ENCODE results near the gene SETD7. TPM values are rescaled to one million over a fixed set of nuclear protein-coding genes. Genes with fewer than 3 reads are reported as not detected.

Gene SETD7
- total and polyA plus RNA-seq, 2 donors (not counting 1 experiment from before 2014, with no cell fraction given) = 37.5 to 80.8 TPM

DNA sequence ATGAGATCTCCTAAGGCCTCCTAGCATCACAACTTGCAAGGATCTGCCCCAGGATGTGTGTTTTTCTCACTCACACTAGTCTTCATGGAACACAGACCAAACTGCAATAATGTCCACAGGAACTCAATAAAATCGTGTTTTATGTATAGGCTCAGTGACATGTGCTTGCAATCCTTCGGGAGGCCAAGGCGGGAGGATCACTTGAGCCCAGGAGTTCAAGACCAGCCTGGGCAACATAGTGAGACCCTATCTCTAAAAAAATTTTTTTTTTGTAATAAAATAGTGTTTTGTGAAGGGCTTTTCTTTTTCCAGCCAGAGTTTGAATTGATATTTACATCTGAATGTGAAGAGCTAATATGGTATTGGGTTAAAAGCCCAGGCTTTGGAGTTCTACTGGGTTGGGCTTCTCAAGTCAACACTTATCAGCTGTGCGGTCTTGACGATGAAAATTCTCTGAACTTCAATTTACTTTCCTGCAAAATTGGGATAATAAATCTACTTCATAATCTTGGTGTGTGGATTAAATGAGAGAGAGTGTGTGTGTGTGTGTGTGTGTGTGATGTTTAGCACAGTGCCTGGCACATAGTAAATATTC lies 38.7 kb upstream of the SETD7 start:
- no peak overlapping the region for H2AFZ ChIP-seq (ENCODE audit: low read length)
- no peaks in the 10 kb centered on the region for H3K79me2 ChIP-seq (ENCODE audit: control insufficient read depth, insufficient read depth, low read length)
- H3K27me3 ChIP-seq (ENCODE audit: control insufficient read depth, insufficient read depth, low read length) = no peaks in the 10 kb centered on the region
- no peak for DNase-seq (ENCODE audit: low read depth in 2 of 2)
- no peak overlapping the region for H3K4me2 ChIP-seq (ENCODE audit: extremely low read depth, insufficient read depth, low read length)
- no peaks in the 10 kb centered on the region for H3K36me3 ChIP-seq (ENCODE audit: control insufficient read depth, insufficient read depth, low read length)
- no peak overlapping the region for H3K9ac ChIP-seq (ENCODE audit: insufficient read depth, low read length)
- peaks cover 26% of the 10 kb centered on the region for H3K4me1 ChIP-seq (ENCODE audit: control insufficient read depth, extremely low read depth, insufficient read depth, low read length)
- H3K4me3 ChIP-seq (replicated peaks in 1 of 4; ENCODE audit: control extremely low read depth in 1 of 4, insufficient read depth in 1 of 4, low read depth in 3 of 4, low read length in 4 of 4) = no peak overlapping the region
- H3K27ac ChIP-seq (ENCODE audit: insufficient read depth, low read length) = no peak overlapping the region
- H4K20me1 ChIP-seq (ENCODE audit: control insufficient read depth, extremely low read depth, insufficient read depth, low read length) = no peaks in the 10 kb centered on the region
- no peaks in the 10 kb centered on the region for H3K9me3 ChIP-seq (ENCODE audit: control insufficient read depth, insufficient read depth, low read depth, low read length)
- TF ChIP-seq, protein P1, sequence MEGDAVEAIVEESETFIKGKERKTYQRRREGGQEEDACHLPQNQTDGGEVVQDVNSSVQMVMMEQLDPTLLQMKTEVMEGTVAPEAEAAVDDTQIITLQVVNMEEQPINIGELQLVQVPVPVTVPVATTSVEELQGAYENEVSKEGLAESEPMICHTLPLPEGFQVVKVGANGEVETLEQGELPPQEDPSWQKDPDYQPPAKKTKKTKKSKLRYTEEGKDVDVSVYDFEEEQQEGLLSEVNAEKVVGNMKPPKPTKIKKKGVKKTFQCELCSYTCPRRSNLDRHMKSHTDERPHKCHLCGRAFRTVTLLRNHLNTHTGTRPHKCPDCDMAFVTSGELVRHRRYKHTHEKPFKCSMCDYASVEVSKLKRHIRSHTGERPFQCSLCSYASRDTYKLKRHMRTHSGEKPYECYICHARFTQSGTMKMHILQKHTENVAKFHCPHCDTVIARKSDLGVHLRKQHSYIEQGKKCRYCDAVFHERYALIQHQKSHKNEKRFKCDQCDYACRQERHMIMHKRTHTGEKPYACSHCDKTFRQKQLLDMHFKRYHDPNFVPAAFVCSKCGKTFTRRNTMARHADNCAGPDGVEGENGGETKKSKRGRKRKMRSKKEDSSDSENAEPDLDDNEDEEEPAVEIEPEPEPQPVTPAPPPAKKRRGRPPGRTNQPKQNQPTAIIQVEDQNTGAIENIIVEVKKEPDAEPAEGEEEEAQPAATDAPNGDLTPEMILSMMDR (conservative IDR thresholded peaks at IDR 0.05 in 1 of 2, IDR thresholded peaks at IDR 0.05 in 1 of 2; ENCODE audit: low read depth in 1 of 2, low read length in 2 of 2) = no peak
- no peak for TF ChIP-seq EZH2 (IDR thresholded peaks at IDR 0.05; ENCODE audit: low read length, missing control alignments)

DNA sequence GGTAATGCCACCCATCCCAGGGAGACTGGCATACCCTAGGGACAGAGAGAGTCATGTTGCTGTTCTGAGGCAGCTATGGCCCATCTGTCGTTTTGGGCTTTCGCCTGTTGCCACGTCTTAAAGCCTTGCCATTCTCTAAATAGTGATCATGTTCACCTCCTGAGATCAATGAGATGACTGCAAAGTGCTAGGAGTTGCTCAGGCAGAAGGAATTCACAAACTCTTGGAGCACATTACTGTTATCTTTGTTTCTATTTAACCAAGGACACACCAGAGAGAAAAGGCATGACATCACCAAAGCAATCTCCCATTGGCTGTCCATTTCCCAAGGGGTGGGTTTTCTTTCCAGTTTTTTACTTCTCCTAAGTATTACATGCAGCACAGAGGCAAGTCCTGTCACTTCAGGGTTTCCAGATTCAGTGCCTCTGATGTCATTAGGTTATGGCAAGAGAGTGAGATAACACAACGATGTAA lies 37.1 kb upstream of the SETD7 start:
- H3K4me2 ChIP-seq (ENCODE audit: extremely low read depth, insufficient read depth, low read length) = peak overlapping the region; percentile 45
- peak overlapping the region; percentile 54 for H3K27ac ChIP-seq (ENCODE audit: insufficient read depth, low read length)
- H3K4me1 ChIP-seq (ENCODE audit: control insufficient read depth, extremely low read depth, insufficient read depth, low read length) = peaks cover 26% of the 10 kb centered on the region
- H3K27me3 ChIP-seq (ENCODE audit: control insufficient read depth, insufficient read depth, low read length) = no peaks in the 10 kb centered on the region
- H3K9ac ChIP-seq (ENCODE audit: insufficient read depth, low read length) = no peak overlapping the region
- H3K4me3 ChIP-seq (replicated peaks in 1 of 4; ENCODE audit: control extremely low read depth in 1 of 4, insufficient read depth in 1 of 4, low read depth in 3 of 4, low read length in 4 of 4) = no peak overlapping the region
- H3K9me3 ChIP-seq (ENCODE audit: control insufficient read depth, insufficient read depth, low read depth, low read length) = no peaks in the 10 kb centered on the region
- TF ChIP-seq EZH2 (IDR thresholded peaks at IDR 0.05; ENCODE audit: low read length, missing control alignments) = no peak
- TF ChIP-seq, protein P1 (conservative IDR thresholded peaks at IDR 0.05 in 1 of 2, IDR thresholded peaks at IDR 0.05 in 1 of 2; ENCODE audit: low read depth in 1 of 2, low read length in 2 of 2) = no peak
- no peaks in the 10 kb centered on the region for H4K20me1 ChIP-seq (ENCODE audit: control insufficient read depth, extremely low read depth, insufficient read depth, low read length)
- H2AFZ ChIP-seq (ENCODE audit: low read length) = peak overlapping the region; percentile 35
- H3K79me2 ChIP-seq (ENCODE audit: control insufficient read depth, insufficient read depth, low read length) = no peaks in the 10 kb centered on the region
- DNase-seq (ENCODE audit: low read depth in 2 of 2) = peak; percentile 63 to 93
- no peaks in the 10 kb centered on the region for H3K36me3 ChIP-seq (ENCODE audit: control insufficient read depth, insufficient read depth, low read length)

DNA sequence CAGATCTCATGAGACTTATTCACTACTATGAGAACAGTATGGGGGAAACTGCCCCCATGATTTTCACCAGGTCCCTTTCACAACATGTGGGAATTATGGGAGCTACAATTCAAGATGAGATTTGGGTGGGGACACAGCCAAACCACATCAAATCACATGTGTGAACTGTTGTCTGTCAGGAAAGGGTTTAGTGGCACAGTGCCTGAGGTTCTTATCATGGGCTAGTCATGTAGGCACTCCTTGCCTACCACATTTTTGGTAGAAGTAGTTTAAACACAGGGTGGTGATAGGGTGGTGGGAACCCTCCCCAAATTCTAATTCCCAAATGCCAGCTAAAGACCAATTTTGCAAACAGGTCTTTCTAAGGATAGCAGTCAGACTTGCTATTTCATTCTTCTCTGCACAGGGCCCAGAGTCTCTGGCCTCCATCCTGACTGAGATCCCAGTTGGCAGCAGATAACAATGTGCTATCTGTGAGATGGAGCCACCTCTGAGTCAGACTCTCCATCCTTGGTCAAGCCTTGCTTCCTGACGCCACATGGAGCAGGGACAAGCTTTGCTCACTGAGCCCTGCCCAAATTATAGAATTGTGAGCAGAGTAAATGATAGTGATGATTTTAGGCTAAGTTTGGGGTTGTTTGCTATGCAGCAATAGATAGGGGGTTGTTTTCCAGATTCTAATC lies 33.5 kb upstream of the SETD7 start:
- Histone ChIP-seq H3K27me3 (ENCODE audit: control insufficient read depth, insufficient read depth, low read length) (no peaks in the 10 kb centered on the region), H3K4me1 (ENCODE audit: control insufficient read depth, extremely low read depth, insufficient read depth, low read length) (peaks cover 11% of the 10 kb centered on the region), H3K27ac (ENCODE audit: insufficient read depth, low read length) (no peak overlapping the region), H3K9me3 (ENCODE audit: control insufficient read depth, insufficient read depth, low read depth, low read length) (no peaks in the 10 kb centered on the region), H3K36me3 (ENCODE audit: control insufficient read depth, insufficient read depth, low read length) (no peaks in the 10 kb centered on the region), H3K9ac (ENCODE audit: insufficient read depth, low read length) (no peak overlapping the region), H4K20me1 (ENCODE audit: control insufficient read depth, extremely low read depth, insufficient read depth, low read length) (no peaks in the 10 kb centered on the region), H2AFZ (ENCODE audit: low read length) (no peak overlapping the region), H3K4me3 (replicated peaks in 1 of 4; ENCODE audit: control extremely low read depth in 1 of 4, insufficient read depth in 1 of 4, low read depth in 3 of 4, low read length in 4 of 4) (no peak overlapping the region), H3K4me2 (ENCODE audit: extremely low read depth, insufficient read depth, low read length) (no peak overlapping the region), H3K79me2 (ENCODE audit: control insufficient read depth, insufficient read depth, low read length) (no peaks in the 10 kb centered on the region)
- peak in 1 of 2 donors; percentile 55 for DNase-seq (ENCODE audit: low read depth in 2 of 2)
- TF ChIP-seq, protein P1 (conservative IDR thresholded peaks at IDR 0.05 in 1 of 2, IDR thresholded peaks at IDR 0.05 in 1 of 2; ENCODE audit: low read depth in 1 of 2, low read length in 2 of 2) = no peak
- TF ChIP-seq EZH2 (IDR thresholded peaks at IDR 0.05; ENCODE audit: low read length, missing control alignments) = no peak

Measured in fibroblast of lung (primary cell).